Smooth muscle cell (in vitro differentiated cells): ENCODE results near the gene RAB11FIP4. TPM values are rescaled to one million over a fixed set of nuclear protein-coding genes. Genes with fewer than 3 reads are reported as not detected.

Experiments used
- DNase-seq: peaks from one replicate; lab custom pipeline; 2025; ENCODE audit not compliant: unreplicated experiment; lab: John Stamatoyannopoulos, UW
- H2AFZ ChIP-seq: fragments of 200-600 bp; sonication (generic); 2 replicates; pipeline ENCODE4 v1.6.0; 2016; ENCODE audit warnings: antibody characterized with exemption, low read depth, mild to moderate bottlenecking
- H3F3A ChIP-seq: fragments of 200-600 bp; sonication (generic); 2 replicates; pipeline ENCODE4 v1.6.0; 2017; ENCODE audit warnings: antibody characterized with exemption, low read depth
- H3K27ac ChIP-seq: fragments of 200-600 bp; sonication (generic); 2 replicates; pipeline ENCODE4 v1.5.1; 2016; ENCODE audit warnings: low read depth, mild to moderate bottlenecking
- H3K27me3 ChIP-seq: fragments of 200-600 bp; sonication (generic); 2 replicates; pipeline ENCODE4 v1.6.1; 2016; ENCODE audit warnings: low read depth, mild to moderate bottlenecking
- H3K36me3 ChIP-seq: fragments of 200-600 bp; sonication (generic); 2 replicates; pipeline ENCODE4 v1.5.1; 2016; ENCODE audit warnings: low read depth
- H3K4me1 ChIP-seq: fragments of 200-600 bp; sonication (generic); 2 replicates; pipeline ENCODE4 v1.5.1; 2016; ENCODE audit warnings: low read depth
- H3K4me2 ChIP-seq: fragments of 200-600 bp; sonication (generic); 2 replicates; pipeline ENCODE4 v1.6.0; 2016; ENCODE audit warnings: mild to moderate bottlenecking
- H3K4me3 ChIP-seq: fragments of 200-600 bp; sonication (generic); 2 replicates; pipeline ENCODE4 v1.5.1; 2016; ENCODE audit warnings: mild to moderate bottlenecking
- H3K79me2 ChIP-seq: fragments of 200-600 bp; sonication (generic); 2 replicates; pipeline ENCODE4 v1.6.0; 2016; ENCODE audit warnings: low read depth, mild to moderate bottlenecking
- H3K9ac ChIP-seq: fragments of 200-600 bp; sonication (generic); 2 replicates; pipeline ENCODE4 v1.6.0; 2016; ENCODE audit warnings: low read depth
- H3K9me3 ChIP-seq: fragments of 200-600 bp; sonication (generic); replicated peaks from 2 replicates; pipeline ENCODE4 v1.5.1; 2016; ENCODE audit warnings: low read depth
- H4K20me1 ChIP-seq: fragments of 200-600 bp; sonication (generic); 2 replicates; pipeline ENCODE4 v1.6.0; 2016; ENCODE audit warnings: low read depth
- CTCF ChIP-seq: fragments of 200-600 bp; sonication (generic); IDR thresholded peaks from 2 replicates; pipeline ENCODE4 v1.5.1; 2017; ENCODE audit warnings: borderline replicate concordance, mild to moderate bottlenecking, antibody characterized with exemption; ENCODE audit not compliant: insufficient read depth, poor library complexity, severe bottlenecking
- WGBS: methylation state at CpG from one replicate; pipeline ENCODE4 v1.1.7; 2016; ENCODE audit warnings: low lambda C conversion rate; 5-methylcytosine and 5-hydroxymethylcytosine counted together
- polyA plus RNA-seq: library from polyadenylated mRNA; unstranded; fragments of >200 nt; fragmentation: Nextera tagmentation; extraction: Ambion mirVana; gene quantifications from 2 replicates; pipeline ENCODE4 v1.2.1, GENCODE V29; 2016
- total RNA-seq: library from RNA; depleted of rRNA; stranded (reverse); fragments of >200 nt; gene quantifications from 2 replicates; pipeline ENCODE4 v1.2.3, GENCODE V29; 2014

Gene RAB11FIP4
- total and polyA plus RNA-seq, 2 experiments from 2014 or later = 0.42 to 2.9 TPM

- no peak for DNase-seq
- Histone ChIP-seq H3K27ac (no peak overlapping the region), H3K9ac (no peak overlapping the region), H3K79me2 (no peaks in the 10 kb centered on the region), H3F3A (no peaks in the 10 kb centered on the region), H3K4me1 (peaks cover 13% of the 10 kb centered on the region), H4K20me1 (no peaks in the 10 kb centered on the region), H3K4me2 (no peak overlapping the region), H3K36me3 (no peaks in the 10 kb centered on the region), H2AFZ (no peak overlapping the region), H3K4me3 (no peak overlapping the region), H3K27me3 (no peaks in the 10 kb centered on the region), H3K9me3 (no peaks in the 10 kb centered on the region)
- WGBS = 91% methylated on average over 13 of the region's 13 CpGs
- no peak for TF ChIP-seq CTCF
Measured at GRCh38 chr17:31411707-31412285, 20.3 kb downstream of the RAB11FIP4 start.

- no peak overlapping the region for H3K27ac ChIP-seq
- H3K27me3 ChIP-seq = no peaks in the 10 kb centered on the region
- no peaks in the 10 kb centered on the region for H3F3A ChIP-seq
- no peaks in the 10 kb centered on the region for H3K79me2 ChIP-seq
- H3K36me3 ChIP-seq = no peaks in the 10 kb centered on the region
- 78% methylated on average over 6 of the region's 6 CpGs for WGBS
- no peak for DNase-seq
- H3K4me1 ChIP-seq = peaks cover 13% of the 10 kb centered on the region
- H3K4me3 ChIP-seq = no peak overlapping the region
- no peak overlapping the region for H3K9ac ChIP-seq
- no peak for TF ChIP-seq CTCF
- H2AFZ ChIP-seq = no peak overlapping the region
- no peaks in the 10 kb centered on the region for H4K20me1 ChIP-seq
- no peak overlapping the region for H3K4me2 ChIP-seq
- no peaks in the 10 kb centered on the region for H3K9me3 ChIP-seq
Measured at GRCh38 chr17:31412511-31412910, 21.0 kb downstream of the RAB11FIP4 start.

- H3K4me1 ChIP-seq = peaks cover 13% of the 10 kb centered on the region
- H4K20me1 ChIP-seq = no peaks in the 10 kb centered on the region
- no peak overlapping the region for H3K27ac ChIP-seq
- H3K9me3 ChIP-seq = no peaks in the 10 kb centered on the region
- H3K36me3 ChIP-seq = no peaks in the 10 kb centered on the region
- no peak for DNase-seq
- no peaks in the 10 kb centered on the region for H3K27me3 ChIP-seq
- H3K79me2 ChIP-seq = no peaks in the 10 kb centered on the region
- H3K4me2 ChIP-seq = peak overlapping the region; percentile 56
- no peak overlapping the region for H3K4me3 ChIP-seq
- H2AFZ ChIP-seq = no peak overlapping the region
- no peak overlapping the region for H3K9ac ChIP-seq
- TF ChIP-seq CTCF = no peak
- 81% methylated on average over 14 of the region's 15 CpGs for WGBS
- H3F3A ChIP-seq = no peaks in the 10 kb centered on the region
Measured at GRCh38 chr17:31413081-31413799, 21.8 kb downstream of the RAB11FIP4 start.
